GM12891 (cell line): ENCODE data around the gene RIMS1.

Experiments used
- DNase-seq: peaks from one replicate; pipeline ENCODE4 v3.0.0; 2011; ENCODE audit warnings: low spot score; ENCODE audit not compliant: insufficient read length
- FAIRE-seq: peaks from 2 replicates; lab custom pipeline; 2011; peaks lifted over from hg19 to GRCh38; lab: Jason Lieb, UNC
- PAX5 ChIP-seq: IDR thresholded peaks from 2 replicates; pipeline ENCODE4 v1.6.1; 2011; ENCODE audit warnings: low read length, moderate library complexity, mild to moderate bottlenecking; ENCODE audit not compliant: insufficient read depth, severe bottlenecking
- POLR2A ChIP-seq: IDR thresholded peaks from 2 replicates; pipeline ENCODE4 v1.6.1; 2011; ENCODE audit warnings: low read depth, low read length, control low read depth
- POLR2AphosphoS5 ChIP-seq: IDR thresholded peaks from 2 replicates; pipeline ENCODE4 v1.6.1; 2011; ENCODE audit warnings: low read depth, low read length, control low read depth
- POU2F2 ChIP-seq: IDR thresholded peaks from 2 replicates; pipeline ENCODE4 v1.6.1; 2011; ENCODE audit warnings: low read depth, mild to moderate bottlenecking, control low read depth, low read length, moderate library complexity
- SPI1 ChIP-seq: IDR thresholded peaks from 2 replicates; pipeline ENCODE4 v1.6.1; 2011; ENCODE audit warnings: low read depth, low read length, control low read depth
- TAF1 ChIP-seq: IDR thresholded peaks from 2 replicates; pipeline ENCODE4 v1.6.1; 2011; ENCODE audit warnings: low read depth, low read length, control low read depth

The RIMS1 gene

DNA sequence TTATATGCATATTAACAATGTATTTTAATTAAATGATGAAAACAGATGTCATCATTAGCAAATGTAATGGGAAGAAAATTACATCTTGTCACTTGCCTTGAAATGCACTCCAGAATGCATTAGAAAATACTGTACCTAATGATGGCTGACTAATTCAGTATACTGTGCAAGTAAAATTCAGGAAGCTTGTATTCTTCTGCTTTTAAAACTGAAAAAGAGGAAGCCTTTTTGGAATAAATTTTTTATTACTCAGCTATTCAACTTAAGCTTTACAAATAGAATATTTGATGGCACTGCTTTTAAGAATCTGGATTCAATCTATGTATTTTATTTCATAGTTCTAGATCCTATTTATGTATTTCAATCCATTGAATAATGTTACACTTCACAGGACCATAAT, 195.5 kb downstream of the RIMS1 start:
- TF ChIP-seq POLR2A (no peak), TAF1 (no peak), SPI1 (no peak), POLR2AphosphoS5 (no peak), POU2F2 (no peak), PAX5 (no peak)
- DNase-seq = no peak
- no peak for FAIRE-seq

DNA sequence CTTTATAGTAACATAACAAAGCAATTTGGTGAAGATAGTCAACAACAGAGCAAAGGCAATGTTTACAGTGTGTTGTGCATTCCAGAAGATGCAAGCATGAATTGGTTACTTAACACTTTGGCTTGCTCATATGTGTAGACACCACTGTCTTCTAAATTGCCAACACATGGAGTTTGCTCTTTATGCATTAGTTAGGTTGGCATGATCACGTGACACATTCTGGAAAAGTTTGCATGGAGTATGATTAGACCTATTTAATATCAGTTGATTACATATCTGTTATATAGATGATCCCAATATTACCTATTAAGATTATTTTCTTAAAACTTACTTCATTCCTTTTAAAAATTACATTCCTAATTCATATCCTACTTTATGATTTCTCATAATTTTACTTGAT, 197.6 kb downstream of the RIMS1 start:
- FAIRE-seq (no peak), DNase-seq (no peak)
- TF ChIP-seq TAF1 (no peak), PAX5 (no peak), POU2F2 (no peak), SPI1 (no peak), POLR2A (no peak), POLR2AphosphoS5 (no peak)

DNA sequence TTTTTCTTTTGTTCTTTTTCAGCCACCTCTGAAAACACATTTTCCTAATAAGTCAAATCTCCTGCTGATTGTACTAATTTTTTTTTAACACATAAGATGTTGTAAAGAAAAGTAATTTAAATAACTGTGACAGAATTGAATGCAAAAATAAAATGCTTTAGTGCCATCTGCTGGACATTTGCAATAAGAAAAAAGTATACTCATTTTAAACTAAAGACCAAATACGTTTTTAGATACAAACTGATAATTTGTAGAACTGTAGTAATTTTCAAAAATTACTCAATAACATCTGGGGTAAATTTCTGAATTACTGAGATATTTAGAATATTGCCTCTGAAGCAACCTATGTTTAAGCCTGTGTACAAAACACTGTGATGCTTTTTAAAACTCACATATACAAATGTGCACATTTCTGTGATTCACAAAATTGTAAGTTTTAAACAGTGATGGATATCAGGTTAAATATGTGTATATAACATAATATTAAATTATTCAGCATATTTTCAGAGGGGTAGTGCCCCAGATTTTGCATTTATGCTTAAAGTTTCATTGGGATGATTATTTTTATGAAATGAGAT, 198.7 kb downstream of the RIMS1 start:
- TF ChIP-seq POLR2A (no peak), POU2F2 (no peak), TAF1 (no peak), SPI1 (no peak), POLR2AphosphoS5 (no peak), PAX5 (no peak)
- DNase-seq = no peak
- FAIRE-seq = no peak

DNA sequence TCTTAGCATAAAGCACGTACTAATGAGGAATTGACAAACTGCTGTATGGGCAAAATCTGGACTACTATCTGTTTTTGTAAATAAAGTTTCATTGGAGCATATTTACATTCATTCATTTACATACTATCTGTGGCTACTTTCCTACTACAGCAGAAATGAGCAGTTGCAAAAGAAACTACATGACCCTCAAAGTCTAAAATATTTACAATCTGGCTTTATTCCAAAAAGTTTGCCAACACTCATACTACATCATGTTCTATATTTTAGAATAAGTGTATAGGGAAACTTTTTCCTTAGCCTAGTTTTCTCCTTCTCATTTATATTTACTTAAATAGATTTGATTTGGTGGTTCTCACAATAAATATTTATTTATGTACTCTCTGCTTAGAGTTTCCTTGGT, 208.2 kb downstream of the RIMS1 start:
- FAIRE-seq (no peak), DNase-seq (no peak)
- no peak for TF ChIP-seq SPI1
- no peak for TF ChIP-seq PAX5
- TF ChIP-seq POLR2AphosphoS5 = no peak
- no peak for TF ChIP-seq POU2F2
- no peak for TF ChIP-seq POLR2A
- no peak for TF ChIP-seq TAF1

DNA sequence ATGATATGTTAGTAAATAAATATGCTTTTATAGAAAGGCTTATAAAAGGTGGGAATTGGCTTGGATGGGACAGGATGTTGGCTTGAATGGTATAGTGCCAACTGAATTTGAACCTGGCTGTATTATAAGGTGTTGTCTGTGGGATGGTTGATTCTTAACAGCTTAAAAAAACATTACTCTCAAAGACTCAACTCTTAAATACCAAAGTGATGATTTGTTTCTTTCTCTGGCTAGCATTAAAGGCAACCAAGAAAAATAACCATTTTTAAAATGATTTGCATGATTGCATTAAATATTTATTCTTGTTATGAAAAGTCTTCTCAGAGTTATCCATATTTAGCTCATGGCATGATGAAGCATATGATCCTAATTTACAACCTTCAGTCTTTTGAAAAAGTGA, 216.2 kb downstream of the RIMS1 start:
- TF ChIP-seq SPI1 (no peak), PAX5 (no peak), TAF1 (no peak), POLR2AphosphoS5 (no peak)
- no peak for DNase-seq
- FAIRE-seq = no peak

DNA sequence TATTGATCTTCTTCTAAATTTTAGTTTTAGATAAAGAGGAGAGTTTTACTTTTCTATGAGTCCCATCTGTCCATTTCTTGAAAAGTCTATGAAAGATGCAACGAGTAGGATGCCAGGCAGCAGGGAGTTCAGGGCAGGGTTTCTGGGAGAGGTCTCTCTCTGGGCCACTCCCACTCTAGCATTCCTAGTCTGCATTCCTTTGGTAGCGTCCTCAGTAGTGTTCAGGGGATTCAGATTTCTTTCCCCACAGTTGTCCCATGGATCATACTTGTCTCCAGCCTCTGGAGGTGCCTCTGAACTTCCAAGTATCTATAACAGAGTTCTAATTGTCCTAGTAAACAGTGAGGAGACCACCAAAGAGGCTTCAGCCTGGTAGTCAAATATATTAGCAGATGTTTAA, 225.3 kb downstream of the RIMS1 start:
- TF ChIP-seq PAX5 (no peak), POU2F2 (no peak), SPI1 (no peak)
- no peak for FAIRE-seq

DNA sequence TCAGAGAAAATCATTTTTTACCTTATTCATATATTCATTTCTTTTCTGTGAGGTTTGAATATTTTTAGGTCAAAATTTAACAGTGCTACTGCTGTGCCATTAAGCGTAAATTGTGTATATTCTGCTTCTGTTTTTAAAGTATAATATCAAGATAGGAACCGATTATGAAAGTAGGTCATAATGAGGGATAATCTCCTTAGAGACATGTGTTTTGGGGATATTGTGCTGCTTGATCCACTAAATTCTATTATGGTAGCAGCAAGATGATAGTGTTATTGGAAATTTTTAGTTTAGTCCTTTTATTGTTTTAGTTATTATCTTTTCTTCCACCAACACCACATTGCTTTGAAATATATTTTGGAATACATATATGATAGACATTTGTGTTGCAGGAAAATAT, 244.0 kb downstream of the RIMS1 start:
- FAIRE-seq = no peak
- DNase-seq = no peak
- TF ChIP-seq POU2F2 (no peak), PAX5 (no peak)

More for the DNA sequence above, 225.3 kb downstream of the RIMS1 start:
- no peak for DNase-seq

DNA sequence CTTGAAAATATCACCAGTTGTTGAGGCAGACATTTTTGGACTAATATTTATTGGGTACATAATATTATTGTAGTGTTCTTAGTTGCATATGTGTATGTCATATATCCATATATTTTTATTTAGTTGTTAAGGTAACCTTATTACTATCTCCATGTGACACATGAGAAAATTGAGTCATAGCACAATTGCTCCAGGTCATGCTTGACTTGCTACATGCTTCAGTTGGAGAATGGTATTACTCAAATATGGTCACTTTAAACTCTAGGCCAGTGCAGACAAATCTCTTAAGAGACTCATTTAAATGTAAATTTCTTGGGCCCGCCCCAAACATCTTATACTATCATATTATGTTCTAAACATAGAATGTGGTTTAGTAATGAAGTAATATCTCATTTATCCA, 246.1 kb downstream of the RIMS1 start:
- FAIRE-seq = no peak
- TF ChIP-seq PAX5 = no peak
- TF ChIP-seq TAF1 = no peak
- TF ChIP-seq POLR2A = no peak
- no peak for TF ChIP-seq POU2F2
- no peak for TF ChIP-seq SPI1
- no peak for TF ChIP-seq POLR2AphosphoS5
- DNase-seq = no peak

DNA sequence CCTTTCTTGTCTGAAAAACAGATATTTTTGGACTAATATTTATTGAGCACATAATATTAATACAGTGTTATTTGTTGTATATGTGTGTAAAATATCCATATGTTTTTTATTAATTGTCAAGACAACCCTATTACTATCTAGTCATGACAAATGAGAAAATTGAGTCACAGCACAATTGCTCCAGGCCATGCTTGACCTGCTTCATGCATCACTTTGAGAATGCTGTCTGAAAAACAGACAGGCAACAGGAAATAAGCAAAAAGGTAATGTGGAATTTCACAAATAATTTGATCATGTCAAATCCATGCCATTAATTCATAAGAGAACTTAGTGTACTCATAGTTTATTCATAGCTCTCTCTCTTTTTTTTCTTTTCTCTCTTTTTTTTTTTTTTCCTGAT, 246.5 kb downstream of the RIMS1 start:
- no peak for FAIRE-seq
- no peak for DNase-seq
- TF ChIP-seq POLR2AphosphoS5 (no peak), SPI1 (no peak), PAX5 (no peak), POU2F2 (no peak), TAF1 (no peak), POLR2A (no peak)

DNA sequence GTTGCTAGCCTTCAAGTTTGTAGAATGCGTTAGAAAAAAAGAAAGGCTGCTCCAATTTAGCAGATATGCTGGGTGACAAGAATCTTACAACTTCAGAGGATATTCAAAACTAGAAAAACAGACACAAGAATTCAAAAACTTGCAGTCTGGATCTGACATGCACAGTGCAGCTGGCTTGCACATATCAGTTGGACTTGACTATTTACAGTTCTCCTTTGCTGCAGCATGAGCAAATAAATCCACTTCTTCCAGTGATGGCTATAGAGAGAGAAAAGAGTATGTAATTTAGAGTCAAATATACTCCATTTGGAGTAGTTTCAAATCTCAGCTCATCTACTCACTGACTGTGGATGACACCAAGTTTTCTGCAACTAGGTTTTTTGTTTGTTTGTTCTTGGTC, 247.0 kb downstream of the RIMS1 start:
- no peak for DNase-seq
- FAIRE-seq = no peak
- no peak for TF ChIP-seq POLR2A
- TF ChIP-seq PAX5 = no peak
- no peak for TF ChIP-seq POU2F2
- TF ChIP-seq POLR2AphosphoS5 = no peak
- no peak for TF ChIP-seq SPI1
- TF ChIP-seq TAF1 = no peak
